Stimulated activated CD4-positive, alpha-beta T cell treated with anti-CD3 and anti-CD28 coated beads, Interleukin-1b, Interleukin-23, amount 100 ng/mL, for 48 hours (primary cell): Measurements from ENCODE around the gene TXNL1.

Source experiments
- DNase-seq: peaks from one replicate; pipeline ENCODE4 v3.0.0-alpha.2; 2020

The TXNL1 gene

DNA sequence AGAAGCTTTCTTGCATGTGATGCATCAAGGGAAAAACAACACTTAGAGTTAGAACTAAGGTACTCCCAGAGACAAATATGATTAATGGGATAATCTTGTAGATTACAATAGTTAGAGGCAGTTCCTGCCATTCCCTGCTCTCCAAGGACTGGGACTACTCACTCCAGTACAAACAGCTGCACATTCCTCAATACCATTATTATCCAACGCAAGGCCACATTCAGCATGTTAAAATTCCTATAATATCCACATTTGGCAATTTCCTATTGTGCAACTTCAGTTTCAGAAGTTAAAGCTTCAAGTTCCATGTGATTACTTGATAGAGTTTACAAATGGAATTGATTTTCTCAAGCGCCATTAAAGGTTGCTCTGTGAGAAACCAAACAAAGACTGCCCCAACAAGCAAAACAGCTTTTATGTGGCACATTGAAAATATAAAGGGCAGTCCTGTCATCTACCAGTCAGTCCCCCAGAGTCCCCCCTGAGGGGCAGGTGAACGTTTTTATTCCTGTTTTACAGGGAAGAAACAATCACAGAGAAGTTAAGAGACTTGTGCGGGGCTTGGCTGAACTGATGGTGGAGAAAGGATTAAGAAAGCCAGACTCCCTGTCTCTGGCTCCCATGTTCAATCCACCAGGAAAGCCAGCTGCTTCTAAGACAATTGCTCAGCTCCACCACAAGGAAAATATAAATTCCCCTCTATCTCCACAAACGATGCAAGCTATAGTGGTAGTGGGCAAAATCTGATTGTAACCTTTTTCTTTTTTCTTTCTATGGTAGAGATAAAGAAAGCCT lies 72.6 kb downstream of the TXNL1 start:
- no peak for DNase-seq

DNA sequence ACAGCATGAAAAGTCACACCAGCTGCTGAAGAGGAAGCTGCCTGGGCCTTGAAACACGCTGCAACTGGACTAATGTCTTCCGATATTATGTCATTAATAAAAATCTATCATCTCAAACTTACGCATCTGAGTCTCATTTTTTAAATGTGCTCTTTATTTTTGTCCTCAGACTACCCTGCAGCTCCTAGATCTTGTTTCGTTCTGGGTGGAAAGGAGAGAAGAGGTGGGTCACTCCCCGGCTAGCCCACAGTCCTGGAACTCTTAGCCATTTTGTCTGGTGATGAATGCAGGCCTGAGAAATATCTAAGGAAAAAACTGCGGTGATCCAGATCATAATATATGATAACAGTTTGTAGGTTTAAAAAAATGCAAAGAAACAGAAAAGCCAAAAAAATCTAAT lies 73.3 kb downstream of the TXNL1 start:
- DNase-seq, result no peak

DNA sequence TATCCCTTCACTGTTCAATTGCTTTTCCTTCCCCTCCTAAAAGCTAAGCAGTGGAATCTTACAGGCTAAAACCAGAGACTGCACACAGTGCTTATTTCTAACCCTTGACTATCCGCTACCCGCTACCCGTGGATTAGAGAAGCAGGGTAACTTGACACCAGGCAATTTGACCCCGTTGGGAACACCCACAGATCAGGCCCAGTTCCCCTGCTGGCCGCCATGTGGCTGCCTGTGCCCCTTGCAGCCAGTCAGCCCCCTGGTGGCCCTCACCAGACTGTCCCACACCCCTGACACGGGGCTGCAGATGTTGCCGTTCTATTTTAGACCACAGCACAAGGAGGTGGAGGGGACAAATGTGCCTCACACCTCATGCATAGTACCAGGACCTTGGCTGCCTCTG lies 74.8 kb downstream of the TXNL1 start:
- no peak for DNase-seq

DNA sequence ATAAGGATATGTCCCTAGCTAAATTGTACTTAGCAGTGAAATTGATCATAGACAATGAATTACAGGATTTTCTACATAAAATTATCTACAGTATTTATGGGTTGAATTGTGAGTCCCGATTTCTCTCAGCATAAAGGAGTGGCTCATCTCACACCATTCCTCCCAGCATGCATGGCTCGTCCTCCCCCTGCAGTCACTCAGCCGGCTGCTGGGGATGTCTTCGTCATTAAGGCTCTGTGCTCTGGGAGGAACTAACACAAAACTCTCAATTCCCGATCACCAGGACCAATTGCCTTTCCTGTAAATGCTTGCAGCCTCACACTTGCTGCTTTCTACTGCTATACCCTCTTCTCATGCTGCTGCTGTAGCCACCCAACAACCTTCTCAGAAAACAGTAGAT lies 75.9 kb downstream of the TXNL1 start:
- DNase-seq, result no peak

DNA sequence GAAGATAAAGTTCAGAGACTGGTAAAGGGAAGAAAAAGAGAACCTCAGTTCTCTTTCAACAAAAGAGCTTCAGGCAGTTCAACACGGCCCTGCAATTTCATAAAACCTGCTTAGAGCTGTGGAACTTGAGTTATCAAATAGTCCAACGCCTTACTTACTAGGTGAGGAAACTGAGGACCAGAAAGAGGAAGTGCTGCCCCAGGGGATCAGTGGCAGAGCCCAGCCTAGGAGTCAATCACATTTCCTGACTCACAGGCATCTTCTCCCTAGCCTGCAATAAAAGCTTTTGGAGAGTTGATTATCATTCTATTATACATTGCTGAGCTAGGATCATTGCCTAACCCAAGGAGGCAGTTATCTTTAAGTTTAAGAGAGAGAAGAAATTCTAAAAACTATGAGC lies 77.4 kb downstream of the TXNL1 start:
- DNase-seq, result no peak

DNA sequence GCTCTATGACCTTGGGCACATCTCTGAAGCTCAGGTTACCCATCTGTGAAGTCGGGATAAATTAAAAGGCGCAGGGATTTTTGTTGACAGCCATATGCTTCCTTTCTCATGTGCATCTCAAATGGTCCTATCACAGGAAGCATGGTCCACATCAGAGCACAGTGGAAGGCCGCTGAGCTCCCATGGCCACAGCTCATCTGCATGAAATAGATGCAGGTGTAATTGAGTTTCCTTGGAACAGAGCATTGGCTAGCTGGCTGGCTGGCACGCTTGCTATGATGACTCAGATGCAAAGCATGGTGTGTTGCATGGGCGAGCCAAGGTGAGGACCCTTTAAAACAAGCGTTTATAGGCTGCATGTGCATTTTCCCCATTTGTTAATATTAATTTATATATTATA lies 79.3 kb downstream of the TXNL1 start:
- no peak for DNase-seq

DNA sequence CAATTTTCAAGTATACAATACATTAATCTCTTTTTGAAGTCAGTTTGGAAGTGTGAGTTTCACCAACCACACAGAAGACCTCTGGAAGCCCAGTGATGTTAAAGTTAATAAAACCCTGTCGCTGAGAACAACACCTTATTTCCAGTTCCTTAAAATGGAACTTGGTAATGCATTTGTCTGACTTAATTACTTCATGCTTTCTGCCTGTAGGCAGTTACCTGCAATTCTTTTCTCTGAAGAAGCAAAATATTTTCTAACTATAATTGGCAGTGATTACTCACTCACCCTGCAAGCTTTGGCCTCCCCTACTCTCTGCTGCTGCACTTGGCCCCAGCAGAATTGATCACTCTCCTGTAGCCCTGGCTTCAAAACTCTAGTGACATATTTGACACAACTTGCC lies 81.5 kb downstream of the TXNL1 start:
- DNase-seq, result no peak

DNA sequence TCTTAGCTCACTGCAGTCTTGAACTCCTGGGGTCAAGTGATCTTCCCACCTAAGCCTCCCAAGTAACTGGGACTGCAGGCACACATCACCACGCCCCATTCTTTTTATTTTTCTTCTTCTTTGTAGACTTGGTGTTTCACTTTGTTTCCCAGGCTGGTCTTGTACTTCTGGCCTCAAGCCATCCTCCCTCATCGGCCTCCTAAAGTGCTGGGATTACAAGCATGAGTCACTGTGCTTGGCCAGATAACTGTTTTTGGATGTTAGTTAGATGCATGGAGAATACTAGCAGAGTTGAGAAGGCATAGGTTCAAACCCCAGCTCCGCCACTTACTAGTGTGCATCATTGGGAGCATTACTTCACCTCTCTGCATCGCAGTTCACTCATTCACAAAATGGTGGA lies 88.3 kb downstream of the TXNL1 start:
- DNase-seq, result no peak
